ENCODE results near the gene LIPN. TPM values are rescaled to one million over a fixed set of nuclear protein-coding genes. Genes with fewer than 3 reads are reported as not detected.

LIPN gene
- total RNA-seq, 2 experiments from 2014 or later, result not detected

GRCh38 chr10:88800152-88801125 lies 40.6 kb downstream of the LIPN start:
- Mint-ChIP-seq H3K9me3 (no peaks in the 10 kb centered on the region), H3K4me1 (peaks cover 9% of the 10 kb centered on the region), H3K4me3 (no peak overlapping the region), H3K36me3 (no peaks in the 10 kb centered on the region), H3K27me3 (peaks cover 8% of the 10 kb centered on the region), H3K27ac (no peak overlapping the region)
- peak; percentile 13 for DNase-seq

GRCh38 chr10:88802523-88803285 lies 42.9 kb downstream of the LIPN start, which contains the start of gene LIPM:
LIPM (plus strand) TSS chr10:88802730; CDS start chr10:88802897, 167 bp downstream.
- no peaks in the 10 kb centered on the region for H3K36me3 Mint-ChIP-seq
- peaks cover 5% of the 10 kb centered on the region for H3K27me3 Mint-ChIP-seq
- H3K4me3 Mint-ChIP-seq, result no peak within 1 kb of the TSS
- H3K9me3 Mint-ChIP-seq, result no peaks in the 10 kb centered on the region
- DNase-seq, result no peak
- peaks cover 9% of the 10 kb centered on the region for H3K4me1 Mint-ChIP-seq
- no peak within 1 kb of the TSS for H3K27ac Mint-ChIP-seq

GRCh38 chr10:88803641-88804040 lies 43.8 kb downstream of the LIPN start:
- Mint-ChIP-seq H3K36me3 (no peaks in the 10 kb centered on the region), H3K9me3 (no peaks in the 10 kb centered on the region), H3K4me1 (peaks cover 9% of the 10 kb centered on the region), H3K27ac (no peak overlapping the region), H3K27me3 (no peaks in the 10 kb centered on the region), H3K4me3 (no peak overlapping the region)
- DNase-seq, result no peak

GRCh38 chr10:88804083-88804812 lies 44.4 kb downstream of the LIPN start:
- Mint-ChIP-seq H3K4me1 (peaks cover 9% of the 10 kb centered on the region), H3K27me3 (no peaks in the 10 kb centered on the region), H3K36me3 (no peaks in the 10 kb centered on the region)

GRCh38 chr10:88805361-88805760 lies 45.5 kb downstream of the LIPN start:
- no peak overlapping the region for H3K4me3 Mint-ChIP-seq
- H3K4me1 Mint-ChIP-seq, result peaks cover 12% of the 10 kb centered on the region
- H3K27me3 Mint-ChIP-seq, result no peaks in the 10 kb centered on the region
- H3K9me3 Mint-ChIP-seq, result no peaks in the 10 kb centered on the region
- no peak for DNase-seq
- H3K27ac Mint-ChIP-seq, result no peak overlapping the region
- no peaks in the 10 kb centered on the region for H3K36me3 Mint-ChIP-seq

More at GRCh38 chr10:88804083-88804812, 44.4 kb downstream of the LIPN start:
- Mint-ChIP-seq H3K27ac (no peak overlapping the region), H3K4me3 (no peak overlapping the region), H3K9me3 (no peaks in the 10 kb centered on the region)
- DNase-seq, result no peak

GRCh38 chr10:88805924-88806323 lies 46.1 kb downstream of the LIPN start:
- Mint-ChIP-seq H3K36me3 (no peaks in the 10 kb centered on the region), H3K4me3 (no peak overlapping the region), H3K4me1 (peaks cover 11% of the 10 kb centered on the region), H3K27ac (no peak overlapping the region), H3K27me3 (no peaks in the 10 kb centered on the region), H3K9me3 (no peaks in the 10 kb centered on the region)
- no peak for DNase-seq

- H3K27me3 Mint-ChIP-seq, result no peaks in the 10 kb centered on the region
- H3K4me3 Mint-ChIP-seq, result no peak overlapping the region
- no peak overlapping the region for H3K27ac Mint-ChIP-seq
- H3K36me3 Mint-ChIP-seq, result no peaks in the 10 kb centered on the region
- H3K4me1 Mint-ChIP-seq, result peaks cover 11% of the 10 kb centered on the region
- no peaks in the 10 kb centered on the region for H3K9me3 Mint-ChIP-seq
- no peak for DNase-seq
Measured at GRCh38 chr10:88809621-88810020, 49.8 kb downstream of the LIPN start.

GRCh38 chr10:88810196-88810961 lies 50.6 kb downstream of the LIPN start:
- no peaks in the 10 kb centered on the region for H3K36me3 Mint-ChIP-seq
- H3K27me3 Mint-ChIP-seq, result no peaks in the 10 kb centered on the region
- no peak overlapping the region for H3K4me3 Mint-ChIP-seq
- no peak for DNase-seq
- H3K4me1 Mint-ChIP-seq, result peaks cover 16% of the 10 kb centered on the region
- H3K27ac Mint-ChIP-seq, result peak overlapping the region; percentile 14
- no peaks in the 10 kb centered on the region for H3K9me3 Mint-ChIP-seq

GRCh38 chr10:88813200-88813599 lies 53.4 kb downstream of the LIPN start:
- no peak for DNase-seq
- Mint-ChIP-seq H3K27ac (no peak overlapping the region), H3K27me3 (no peaks in the 10 kb centered on the region), H3K4me1 (peaks cover 20% of the 10 kb centered on the region), H3K9me3 (no peaks in the 10 kb centered on the region), H3K36me3 (no peaks in the 10 kb centered on the region), H3K4me3 (no peak overlapping the region)

GRCh38 chr10:88819290-88819689 lies 59.5 kb downstream of the LIPN start:
- H3K27ac Mint-ChIP-seq, result no peak overlapping the region
- H3K4me1 Mint-ChIP-seq, result peaks cover 11% of the 10 kb centered on the region

GRCh38 chr10:88820748-88821401 lies 61.1 kb downstream of the LIPN start:
- Mint-ChIP-seq H3K27me3 (no peaks in the 10 kb centered on the region), H3K4me1 (peaks cover 17% of the 10 kb centered on the region), H3K4me3 (no peak overlapping the region), H3K36me3 (peaks cover 4% of the 10 kb centered on the region), H3K27ac (no peak overlapping the region), H3K9me3 (peaks cover 9% of the 10 kb centered on the region)
- no peak for DNase-seq

More at GRCh38 chr10:88819290-88819689, 59.5 kb downstream of the LIPN start:
- DNase-seq, result no peak
- Mint-ChIP-seq H3K4me3 (no peak overlapping the region), H3K36me3 (peaks cover 3% of the 10 kb centered on the region), H3K9me3 (peaks cover 9% of the 10 kb centered on the region), H3K27me3 (no peaks in the 10 kb centered on the region)

- DNase-seq, result no peak
- H3K4me1 Mint-ChIP-seq, result peaks cover 45% of the 10 kb centered on the region
- peaks cover 11% of the 10 kb centered on the region for H3K36me3 Mint-ChIP-seq
- H3K4me3 Mint-ChIP-seq, result no peak overlapping the region
- H3K27ac Mint-ChIP-seq, result peak overlapping the region; percentile 69
- no peaks in the 10 kb centered on the region for H3K27me3 Mint-ChIP-seq
- H3K9me3 Mint-ChIP-seq, result peaks cover 10% of the 10 kb centered on the region
Measured at GRCh38 chr10:88826388-88826787, 66.6 kb downstream of the LIPN start.

- Mint-ChIP-seq H3K27ac (no peak overlapping the region), H3K4me1 (peaks cover 50% of the 10 kb centered on the region), H3K27me3 (no peaks in the 10 kb centered on the region), H3K9me3 (peaks cover 10% of the 10 kb centered on the region), H3K36me3 (peaks cover 11% of the 10 kb centered on the region), H3K4me3 (no peak overlapping the region)
- no peak for DNase-seq
Measured at GRCh38 chr10:88827671-88828070, 67.9 kb downstream of the LIPN start.

GRCh38 chr10:88828310-88828709 lies 68.5 kb downstream of the LIPN start:
- no peaks in the 10 kb centered on the region for H3K27me3 Mint-ChIP-seq
- H3K27ac Mint-ChIP-seq, result no peak overlapping the region

More at GRCh38 chr10:88828310-88828709, 68.5 kb downstream of the LIPN start:
- H3K4me3 Mint-ChIP-seq, result no peak overlapping the region
- no peak for DNase-seq
- peaks cover 11% of the 10 kb centered on the region for H3K36me3 Mint-ChIP-seq
- peaks cover 6% of the 10 kb centered on the region for H3K9me3 Mint-ChIP-seq
- H3K4me1 Mint-ChIP-seq, result peaks cover 50% of the 10 kb centered on the region
